Mammary epithelial cell (primary cell): ENCODE measurements around the gene ELMO1.

ENCODE experiments used
- CTCF ChIP-seq, 2 donors: IDR thresholded peaks in 1 of 2; conservative IDR thresholded peaks in 1 of 2; 2 replicates each; pipeline ENCODE4 v1.5.1; 2011 to 2012; ENCODE audit warnings: inconsistent platforms in 2 of 2, low read length in 2 of 2, mild to moderate bottlenecking in 2 of 2, control low read depth in 1 of 2, low read depth in 1 of 2; ENCODE audit not compliant: insufficient read depth in 1 of 2; ENCODE audit errors: extremely low read depth in 1 of 2
- EZH2 ChIP-seq: IDR thresholded peaks from 2 replicates; pipeline ENCODE4 v1.6.1; 2012; ENCODE audit warnings: low read length, inconsistent platforms, borderline replicate concordance

GRCh38 chr7:36925691-36926090, 523.0 kb downstream of the ELMO1 start:
- TF ChIP-seq CTCF (conservative IDR thresholded peaks at IDR 0.05 in 1 of 2, IDR thresholded peaks at IDR 0.05 in 1 of 2; ENCODE audit: extremely low read depth in 1 of 2, insufficient read depth in 1 of 2, low read depth in 1 of 2, low read length in 2 of 2), result no peak
- TF ChIP-seq EZH2, result no peak
